CD4-positive, alpha-beta T cell treated with Interleukin-1 beta for 1 hour (primary cell): Measurements from ENCODE around the gene EVL.

Source experiments
- DNase-seq, 2 donors: peaks; one replicate each; pipeline ENCODE4 v3.0.0-alpha.2; 2020 to 2022

The EVL gene

DNA sequence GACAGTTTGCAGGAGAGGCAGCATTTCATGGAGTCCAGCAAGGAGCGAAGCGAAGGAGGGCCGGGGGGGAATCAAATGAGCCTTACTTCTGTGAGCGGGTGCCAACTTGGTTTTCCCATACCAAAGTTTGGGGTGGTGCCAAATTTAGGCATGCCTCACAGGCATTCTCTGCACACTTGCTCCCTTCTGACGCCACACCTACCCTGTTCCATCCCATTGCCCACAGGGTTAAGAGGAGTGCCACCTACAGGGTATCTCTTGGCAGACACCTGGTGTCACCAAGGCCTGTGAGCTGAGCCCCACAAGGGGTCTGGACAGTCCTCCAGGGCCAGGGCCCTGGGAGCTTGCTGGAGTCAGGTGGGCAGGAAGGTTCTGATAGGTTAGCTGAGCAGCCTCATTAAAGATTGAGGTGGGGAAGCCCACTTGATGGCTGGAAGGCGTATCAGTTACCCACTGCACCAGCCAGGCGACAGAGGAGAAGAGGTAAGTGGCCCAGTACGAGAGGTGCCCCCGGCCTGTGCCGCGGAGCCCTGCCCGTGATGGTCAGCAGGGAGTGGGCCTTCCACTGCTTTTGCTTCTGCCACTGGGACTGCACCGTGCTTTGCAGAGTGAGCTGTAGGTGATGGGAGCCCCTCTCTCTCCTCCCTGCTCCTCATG lies 49.0 kb downstream of the EVL start:
- DNase-seq, result no peak

DNA sequence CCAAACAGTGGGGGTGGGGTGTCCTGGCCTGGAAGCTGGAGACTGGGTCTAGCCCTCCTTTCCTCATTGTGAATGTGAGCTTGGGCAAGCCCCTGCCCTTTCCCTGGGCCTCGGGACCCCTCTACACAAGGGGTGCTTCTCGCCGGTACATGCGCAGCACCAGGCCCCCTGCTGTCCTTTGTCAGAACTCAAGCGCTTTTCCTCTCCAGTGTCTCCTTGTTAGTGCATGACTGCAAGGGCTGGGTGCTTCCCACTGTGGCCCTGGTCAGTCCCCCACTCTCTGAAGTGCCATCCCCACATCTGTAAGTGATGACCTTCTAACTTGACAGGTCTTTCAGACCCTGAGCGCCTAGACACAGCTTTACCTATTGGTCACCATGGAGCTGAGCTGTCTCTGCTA lies 50.0 kb downstream of the EVL start:
- no peak for DNase-seq

DNA sequence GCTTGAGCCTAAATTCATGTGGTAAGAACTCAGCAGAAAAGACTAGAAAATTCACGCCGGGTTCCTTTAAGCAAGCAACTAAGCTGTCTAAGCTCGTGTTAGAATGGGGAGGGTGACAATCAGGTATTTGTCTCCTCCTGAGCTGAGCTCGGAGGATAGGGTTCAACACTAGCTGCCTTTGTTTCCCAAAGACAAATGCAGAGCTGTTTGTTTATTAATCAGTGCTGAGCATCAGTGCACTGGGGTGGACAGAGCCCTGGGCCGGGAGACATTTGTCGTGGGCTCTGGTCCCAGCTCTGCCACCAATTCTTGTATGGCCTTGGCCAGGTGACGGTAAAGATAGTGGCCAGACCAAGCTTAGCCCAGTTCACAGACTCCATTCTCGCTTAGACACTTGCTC lies 50.5 kb downstream of the EVL start:
- no peak for DNase-seq

DNA sequence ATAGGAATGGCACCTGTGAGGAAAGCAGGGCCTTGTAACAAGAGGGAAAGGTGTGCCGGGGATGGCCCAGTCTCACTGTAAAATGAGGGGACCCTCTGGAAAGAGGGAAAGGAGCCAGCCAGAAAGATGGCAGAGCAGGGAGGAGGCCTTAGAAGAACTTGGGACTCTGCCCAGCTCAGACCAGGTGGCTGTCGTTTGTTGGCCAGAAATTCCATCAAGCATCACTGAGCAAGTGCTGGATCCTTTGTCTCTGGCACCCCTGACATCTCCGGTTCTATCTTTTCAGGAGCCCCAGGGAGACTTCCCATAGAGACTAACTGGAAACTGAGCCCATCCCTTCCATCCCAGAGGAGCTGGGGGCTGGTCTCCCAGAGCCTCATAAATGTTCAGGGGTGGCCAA lies 50.9 kb downstream of the EVL start:
- no peak for DNase-seq

DNA sequence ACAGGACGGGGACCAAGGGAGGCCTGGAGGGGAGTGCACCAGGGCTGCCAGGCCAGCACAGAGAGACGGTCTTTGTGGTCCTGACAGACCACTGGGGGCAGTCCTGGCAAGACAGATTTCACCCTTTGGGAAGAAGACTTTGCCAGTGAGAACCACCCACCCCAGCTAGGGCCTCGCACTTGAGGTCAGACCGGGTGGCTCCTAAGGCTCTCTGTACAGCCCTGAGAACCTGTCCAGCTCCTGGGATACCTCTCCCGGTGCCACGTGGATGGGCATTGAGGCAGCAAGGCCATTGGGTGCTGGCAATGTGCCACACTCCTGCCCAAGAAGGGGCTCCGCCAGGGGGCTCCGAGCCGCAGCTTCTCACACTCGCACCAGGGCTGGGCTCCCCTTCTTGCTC lies 51.8 kb downstream of the EVL start:
- no peak for DNase-seq

DNA sequence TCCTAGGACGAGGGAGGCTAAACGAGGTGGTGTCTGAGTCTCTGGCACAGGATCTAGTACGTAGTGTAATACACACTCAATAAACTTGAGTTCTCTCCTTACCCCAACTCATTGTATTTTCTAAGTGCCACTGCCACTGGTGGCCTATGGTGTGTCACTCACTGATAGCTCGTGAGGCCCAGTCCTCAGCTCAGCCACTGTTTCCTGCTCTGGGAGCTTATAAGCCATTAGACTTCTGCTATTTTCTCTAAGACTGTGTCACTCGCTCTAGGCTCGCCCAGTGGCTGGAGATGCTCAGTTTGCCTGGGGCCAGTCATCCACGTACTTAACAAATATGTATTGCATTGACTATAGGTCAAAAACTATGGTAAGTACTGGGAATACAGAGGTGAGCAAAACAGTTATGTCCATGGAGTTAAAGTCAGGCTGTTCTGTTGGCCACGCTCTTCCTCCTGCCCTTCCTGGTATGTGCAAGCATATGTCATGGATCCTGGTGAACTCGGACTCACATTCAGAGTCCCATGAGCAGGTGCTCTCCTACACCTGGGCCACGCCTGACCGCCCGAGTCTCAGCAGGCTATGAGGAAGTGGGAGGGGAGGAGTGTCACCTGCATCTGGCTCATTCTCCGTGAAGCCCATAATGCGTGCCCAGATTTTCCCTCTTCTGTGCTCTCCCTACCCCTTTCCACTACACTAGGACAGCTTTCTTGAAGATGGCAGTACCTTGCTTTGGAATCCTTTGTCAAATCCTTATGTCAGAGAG lies 52.6 kb downstream of the EVL start:
- DNase-seq, result no peak

DNA sequence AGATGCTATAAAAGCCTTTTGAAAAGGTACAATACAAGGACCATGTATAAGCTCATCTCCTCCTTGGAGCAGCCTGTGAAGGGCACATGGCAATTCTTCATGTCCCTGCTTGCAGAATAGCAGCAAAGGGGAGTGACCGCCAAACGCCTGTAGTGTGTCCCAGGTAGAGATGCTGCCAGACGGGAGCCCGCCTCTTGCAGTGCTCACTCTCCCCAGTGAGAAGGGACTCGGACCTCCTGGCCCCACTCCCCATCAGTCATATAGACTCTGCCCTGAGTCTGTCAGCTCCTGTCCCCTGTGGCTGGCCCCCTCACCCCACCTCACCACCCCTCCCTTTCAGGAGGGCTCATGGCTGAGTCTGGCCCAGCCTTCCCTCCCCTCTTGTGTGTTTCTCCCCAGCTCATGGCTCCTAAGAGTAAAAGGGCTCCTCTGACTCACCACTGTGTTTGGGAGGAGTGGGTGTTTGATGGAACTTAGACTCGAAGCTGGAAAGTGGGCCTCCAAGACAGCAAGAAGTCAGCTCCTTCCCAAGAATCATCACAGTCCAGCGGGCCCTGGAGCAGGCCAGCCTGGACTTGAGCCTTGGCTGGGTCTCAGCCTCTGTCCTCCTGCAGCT lies 53.3 kb downstream of the EVL start:
- DNase-seq, result no peak

DNA sequence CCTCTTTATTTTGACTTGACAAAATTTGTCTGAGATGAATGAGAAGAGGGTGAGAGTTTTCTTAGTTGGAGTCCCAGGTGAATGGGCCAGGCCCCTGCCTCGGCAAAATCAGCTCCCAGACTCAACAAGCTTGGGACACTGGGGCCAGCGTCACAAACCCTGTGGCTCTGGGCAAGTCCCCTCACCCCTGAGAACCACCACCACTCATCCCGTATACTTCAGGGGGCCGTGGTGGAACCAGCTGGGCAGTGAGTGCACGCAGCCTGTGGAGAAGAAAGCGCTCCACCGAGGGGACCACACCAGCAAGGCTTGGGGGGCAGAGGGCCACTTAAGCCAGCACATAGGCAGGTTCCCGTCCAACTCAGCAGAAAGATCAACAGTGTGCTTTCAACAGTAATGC lies 54.0 kb downstream of the EVL start:
- no peak for DNase-seq

DNA sequence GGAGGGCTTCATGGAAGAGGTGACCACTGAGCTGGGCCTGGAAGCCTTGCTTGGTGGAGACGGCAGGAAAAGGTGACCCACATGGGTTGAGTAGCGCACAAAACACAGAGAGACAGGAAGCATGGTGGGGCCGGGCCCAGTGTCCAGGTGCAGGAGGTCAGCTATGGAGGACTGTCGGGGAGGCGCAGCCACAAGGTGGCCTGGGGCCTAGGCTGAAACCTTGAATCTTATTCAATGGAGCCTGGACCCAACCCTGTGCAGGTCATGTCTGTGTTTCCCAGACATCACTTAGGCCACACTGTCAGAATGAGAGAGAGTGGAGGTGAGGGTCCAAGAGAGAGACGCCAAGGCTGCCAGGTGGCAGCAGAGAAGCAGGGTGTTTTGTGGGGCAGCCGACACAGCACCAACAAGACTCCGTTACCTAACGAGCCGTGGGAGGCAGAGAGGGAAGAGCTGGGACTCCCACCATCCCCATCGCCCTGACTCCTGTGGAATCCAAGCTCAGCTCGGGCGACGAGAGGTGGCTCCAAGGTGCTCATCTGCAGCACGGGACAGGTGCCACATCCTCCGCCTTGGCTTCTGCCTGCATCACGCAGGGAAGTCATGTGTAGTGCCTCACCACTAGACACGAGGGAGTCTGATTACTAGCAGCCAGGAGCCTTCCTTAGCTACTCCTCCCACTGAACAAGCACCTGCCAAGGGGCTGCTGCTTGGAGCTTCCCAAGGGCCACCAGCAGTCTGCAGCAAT lies 55.5 kb downstream of the EVL start:
- no peak for DNase-seq

DNA sequence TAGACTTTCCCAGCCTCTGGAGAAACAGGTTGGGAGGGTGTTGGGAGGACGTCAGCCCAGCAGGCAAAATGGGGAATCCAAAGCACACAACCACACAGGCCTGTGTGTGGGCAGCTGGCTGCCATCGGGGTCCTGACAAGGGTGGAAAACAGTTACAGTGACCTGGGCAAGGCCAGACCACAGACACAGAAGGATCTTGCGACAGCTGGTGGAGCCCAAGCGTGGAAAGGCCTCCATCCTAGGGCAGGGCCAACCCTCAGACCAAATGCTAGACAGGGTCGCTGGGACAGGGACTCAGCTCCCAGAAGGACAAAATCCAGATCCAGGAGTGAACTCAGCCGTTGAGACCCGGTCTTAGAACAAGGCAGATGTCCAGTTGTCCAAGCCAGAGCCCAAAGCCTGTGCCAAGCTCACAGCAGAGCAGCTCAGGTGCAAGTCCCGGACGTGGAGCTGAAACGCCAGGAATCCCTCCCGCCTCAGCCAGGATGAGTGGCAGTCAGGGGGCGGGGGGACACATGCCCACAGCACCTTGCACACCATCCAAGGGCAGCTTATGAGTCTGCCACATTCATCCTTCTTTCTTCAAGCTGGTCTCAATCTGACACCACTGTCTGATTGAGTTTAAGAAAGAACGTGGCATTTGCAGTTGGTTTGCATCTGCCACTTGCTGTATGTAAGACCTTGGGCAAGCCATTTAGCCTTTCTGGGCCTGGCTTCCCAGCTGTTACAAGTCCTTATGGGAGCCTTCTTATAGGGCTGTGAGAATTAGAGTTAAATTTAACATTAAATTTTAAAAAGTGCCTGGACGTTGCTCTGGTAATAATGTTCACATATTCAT lies 56.6 kb downstream of the EVL start:
- DNase-seq, result no peak

DNA sequence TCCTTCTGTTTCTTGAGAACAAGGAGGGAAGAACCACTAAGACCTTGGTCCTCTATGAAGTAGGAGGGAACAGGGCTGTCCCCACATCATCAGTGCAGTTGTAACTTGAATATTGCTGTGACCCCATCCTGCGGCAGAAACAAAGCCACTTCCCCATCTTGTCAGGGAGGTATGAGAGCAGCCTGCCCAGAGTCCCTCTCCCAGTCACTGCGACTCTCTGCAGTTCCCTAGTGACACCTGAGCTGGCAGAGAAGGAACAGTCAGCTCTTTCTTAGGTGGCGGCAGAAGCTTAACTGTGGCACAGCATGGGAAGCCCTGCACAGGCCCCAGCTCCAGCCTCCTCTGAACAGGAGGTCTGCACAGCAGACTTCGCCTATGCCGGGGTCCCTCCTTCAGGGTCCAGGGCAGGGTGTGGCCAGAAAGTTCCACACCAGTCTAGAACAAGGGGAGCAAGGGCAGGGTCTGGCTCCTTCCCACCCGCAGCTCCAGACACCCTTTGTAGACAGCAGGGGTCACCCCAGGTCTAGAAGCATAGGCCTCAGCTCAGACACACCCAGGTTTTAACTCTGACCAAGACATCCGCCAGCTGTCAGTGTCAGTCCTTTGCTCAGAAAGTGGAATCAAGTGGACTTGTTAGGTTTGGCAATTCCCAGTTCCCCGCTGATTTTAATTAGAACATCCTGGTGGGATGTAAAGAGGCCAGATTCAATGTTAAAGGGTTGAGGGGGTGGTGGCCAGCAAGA lies 57.4 kb downstream of the EVL start:
- no peak for DNase-seq

DNA sequence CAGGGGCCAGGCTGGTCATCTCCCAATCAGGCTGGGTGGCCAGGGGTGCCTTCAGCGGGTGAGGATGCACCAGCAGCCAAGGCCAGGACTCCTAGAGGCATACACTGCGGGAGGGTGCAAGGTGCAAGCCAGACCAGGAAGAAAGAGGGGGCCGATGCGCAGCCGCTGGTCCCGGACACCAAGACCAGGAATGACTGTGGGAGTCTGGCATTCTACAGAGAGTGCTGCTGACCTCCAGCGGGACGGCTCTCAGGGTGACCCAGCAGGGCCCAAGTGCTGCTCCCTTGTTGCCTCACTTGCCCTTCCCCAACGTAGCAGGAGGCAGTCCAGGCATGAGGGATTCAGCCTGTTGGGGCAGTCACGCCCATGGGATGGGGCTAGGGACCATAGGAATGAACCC lies 58.4 kb downstream of the EVL start:
- DNase-seq, result no peak

DNA sequence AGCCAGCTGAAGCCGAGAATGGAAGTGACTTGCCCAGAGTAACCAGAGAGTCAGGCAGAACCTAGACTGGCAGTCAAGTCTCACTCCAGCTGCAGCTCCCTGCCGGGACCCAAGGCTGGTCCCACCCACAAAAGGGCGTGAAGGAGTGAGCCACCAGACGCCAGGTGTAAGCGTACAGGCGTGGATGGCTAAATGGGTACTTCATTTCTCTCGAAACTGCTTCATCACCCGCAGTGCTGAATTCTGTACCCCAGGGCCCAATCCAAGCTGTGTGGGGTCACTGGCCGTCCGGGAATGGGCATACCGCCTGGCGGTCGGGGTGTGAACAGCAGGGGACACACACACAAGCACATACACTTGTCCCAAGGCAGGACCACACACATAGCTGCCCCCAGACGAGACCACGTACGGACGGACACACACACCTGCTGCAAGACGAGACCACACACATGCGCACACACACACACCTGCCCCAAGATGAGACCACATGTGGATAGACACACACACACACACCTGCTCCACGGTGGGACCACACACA lies 59.4 kb downstream of the EVL start:
- no peak for DNase-seq

DNA sequence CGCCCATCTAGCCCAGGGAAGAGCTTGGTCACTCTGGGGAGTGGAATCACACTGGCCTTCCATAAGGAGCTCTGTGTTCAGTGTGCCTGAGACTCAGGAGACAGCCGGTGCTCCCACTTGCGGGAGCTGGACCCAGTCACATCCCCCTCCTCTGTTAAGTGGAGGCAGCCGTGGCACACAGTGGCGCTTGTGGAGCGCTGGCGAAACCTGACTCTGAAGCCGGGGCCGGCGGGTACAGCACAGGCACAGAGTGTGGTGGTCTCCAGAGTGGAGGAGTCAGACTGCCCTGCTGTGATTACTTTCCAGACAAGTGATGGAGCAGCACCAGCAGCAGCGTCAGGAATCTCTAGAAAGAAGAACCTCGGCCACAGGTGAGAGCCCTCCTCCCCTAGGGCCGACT lies 61.2 kb downstream of the EVL start:
- DNase-seq, result no peak

DNA sequence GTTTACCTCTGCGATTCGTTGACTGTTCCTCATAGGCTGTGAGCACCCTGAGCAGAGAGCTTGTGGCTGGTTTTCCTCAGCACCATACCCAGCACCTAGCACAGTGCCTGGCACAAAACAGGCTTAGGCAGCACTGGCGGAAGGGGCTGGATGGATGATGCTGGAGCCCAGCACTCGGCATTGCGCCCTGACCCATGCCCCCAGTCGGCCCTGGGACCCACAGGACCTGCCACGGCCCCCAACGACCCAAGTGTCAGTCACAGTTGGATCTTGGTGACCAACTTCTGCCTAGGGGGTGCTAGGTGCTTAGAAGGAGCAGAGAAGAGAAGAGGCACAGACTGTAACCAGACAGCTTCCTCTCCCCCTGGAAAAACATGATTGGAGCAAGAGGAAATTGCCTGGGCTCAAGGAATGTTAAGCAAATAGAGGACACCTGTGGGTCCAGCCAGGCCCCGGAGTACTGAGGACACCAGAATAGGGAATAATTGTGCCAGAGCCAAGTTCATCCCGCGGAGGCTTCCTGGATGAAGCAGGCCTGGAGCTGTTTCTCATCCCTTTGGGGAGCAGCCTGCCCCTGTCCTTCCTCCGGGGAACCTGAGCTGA lies 62.7 kb downstream of the EVL start:
- no peak for DNase-seq

DNA sequence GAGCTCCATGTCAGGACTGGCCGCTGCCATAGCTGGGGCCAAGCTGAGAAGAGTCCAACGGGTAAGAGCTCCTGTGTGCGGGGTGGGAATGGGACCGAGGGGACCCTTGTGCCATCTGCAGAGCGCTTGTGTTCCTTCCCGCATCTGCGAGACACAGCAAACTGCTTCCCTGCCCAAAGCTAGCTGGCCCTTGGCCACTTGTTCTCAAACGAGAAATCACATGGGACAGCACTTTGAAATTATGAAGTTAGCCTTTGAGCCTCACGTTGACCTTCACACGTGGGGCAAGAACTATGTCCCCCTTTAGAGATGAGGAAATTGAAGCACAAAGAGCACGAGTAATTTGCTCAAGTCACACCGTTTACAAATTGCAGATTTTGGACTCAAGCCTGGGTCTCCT lies 63.5 kb downstream of the EVL start:
- DNase-seq, result no peak

DNA sequence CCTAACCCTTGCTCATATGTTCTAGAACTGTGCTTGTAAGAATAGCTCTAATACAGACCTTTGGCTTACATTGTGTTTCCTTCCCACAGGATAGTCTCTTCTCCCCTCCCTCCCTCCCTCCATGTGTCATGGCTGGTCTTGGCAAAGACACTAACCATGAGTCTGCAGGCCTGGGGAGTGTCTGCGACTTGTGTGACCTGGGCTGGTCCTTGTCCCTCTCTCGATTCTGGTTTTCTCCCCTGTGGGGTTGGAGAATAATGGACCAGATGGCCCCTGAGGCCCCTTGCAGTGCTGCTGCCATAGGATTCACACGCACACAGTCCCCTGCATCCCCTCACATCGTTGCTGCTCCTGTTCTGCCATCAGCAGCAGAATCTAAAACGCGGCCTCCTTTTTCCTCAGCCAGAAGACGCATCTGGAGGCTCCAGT lies 64.0 kb downstream of the EVL start:
- no peak for DNase-seq

DNA sequence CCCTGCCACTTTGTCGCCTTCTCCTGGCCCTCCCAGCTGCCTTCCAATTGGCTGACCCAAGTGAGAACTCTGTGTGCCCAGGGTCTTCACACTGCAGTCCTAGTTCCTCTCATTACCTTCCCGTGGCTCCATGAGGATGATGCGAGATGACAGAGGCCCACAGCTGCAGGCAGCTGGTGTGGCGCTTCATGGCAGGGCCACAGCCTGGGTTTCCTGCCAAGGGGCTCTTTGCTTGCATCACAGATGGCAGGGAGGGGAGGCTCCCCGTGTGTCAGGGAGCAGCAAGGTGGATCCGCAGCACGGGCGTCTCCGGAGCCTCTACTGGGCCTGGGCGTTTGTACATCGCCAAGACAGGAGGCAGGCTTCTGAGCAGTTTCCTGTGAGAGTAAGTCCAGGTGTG lies 65.3 kb downstream of the EVL start:
- no peak for DNase-seq

DNA sequence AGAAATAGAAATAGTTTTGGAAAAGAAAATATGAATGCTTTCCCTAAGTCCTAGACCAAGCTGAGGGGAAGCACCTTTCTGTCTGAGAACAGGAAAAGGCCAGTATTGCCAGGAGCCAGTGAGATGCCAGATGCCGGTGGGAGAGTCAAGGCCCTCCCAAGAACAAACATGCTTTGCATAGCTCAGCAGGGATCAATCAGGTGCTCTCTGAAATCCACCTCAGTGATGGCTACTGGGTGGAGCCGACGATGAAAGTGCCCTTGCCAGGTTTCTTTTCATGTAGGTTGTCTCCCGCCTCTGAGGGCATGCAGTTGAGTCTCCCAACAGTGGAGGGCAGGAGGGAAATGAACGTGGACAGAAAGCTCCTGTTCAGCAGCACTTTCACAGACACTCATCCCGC lies 66.0 kb downstream of the EVL start:
- no peak for DNase-seq

DNA sequence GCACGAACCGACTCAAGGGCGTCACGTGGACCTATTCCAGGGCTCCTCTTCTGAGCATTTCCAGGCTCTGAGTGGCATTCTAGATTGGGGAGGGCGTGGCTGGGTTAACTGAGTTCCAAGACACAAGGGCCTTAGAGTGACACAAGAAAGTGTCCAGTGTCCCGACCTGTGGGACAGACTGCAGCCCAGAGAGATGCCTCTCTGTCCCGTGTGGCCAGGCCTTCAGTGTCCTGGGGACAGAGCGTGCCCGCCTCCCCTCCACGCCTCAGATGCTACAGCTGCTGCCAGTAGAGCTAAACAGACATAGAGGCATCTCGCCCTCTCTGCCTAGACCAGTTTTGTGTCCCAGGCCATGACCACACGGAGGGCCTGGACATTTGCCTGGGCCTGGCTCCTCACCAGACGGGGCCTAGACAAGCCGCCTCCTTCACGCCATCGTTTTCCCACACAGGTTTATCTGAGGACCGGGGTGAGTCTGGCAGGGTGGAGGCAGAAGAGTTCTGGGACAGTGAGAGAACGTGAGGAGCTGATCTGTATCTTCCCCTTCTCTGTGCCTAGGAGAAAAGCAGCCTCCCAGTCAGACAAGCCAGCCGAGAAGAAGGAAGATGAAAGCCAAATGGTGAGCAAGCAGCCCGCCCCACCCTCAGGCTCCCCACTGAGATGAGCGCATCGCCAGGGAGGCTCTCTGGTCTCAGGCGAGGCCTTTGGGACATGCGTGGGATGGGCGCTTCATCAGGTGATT lies 67.1 kb downstream of the EVL start:
- DNase-seq, result no peak
